Transverse colon (tissue), 4 donors: Measurements from ENCODE around the gene BRMS1.

Experiments
- EP300 ChIP-seq: sonication (generic); formaldehyde crosslinking; IDR thresholded peaks from one replicate; pipeline ENCODE4 v1.6.1; 2017; ENCODE audit warnings: antibody characterized with exemption, low read depth
- POLR2A ChIP-seq: fragments of 450-650 bp; IDR thresholded peaks from one replicate; pipeline ENCODE4 v1.6.1; 2016; ENCODE audit warnings: antibody characterized with exemption, mild to moderate bottlenecking, moderate library complexity
- POLR2AphosphoS5 ChIP-seq, 3 donors: sonication (generic); formaldehyde crosslinking; IDR thresholded peaks; one replicate each; pipeline ENCODE4 v1.6.1; 2016; ENCODE audit warnings: antibody characterized with exemption in 3 of 3
- TF ChIP-seq, protein P1 (sequence below), 5 experiments: fragments of 200-600 bp in 3 of 5; fragments of 450-650 bp in 2 of 5; sonication (generic) in 3 of 5; IDR thresholded peaks; 1 replicate in 2 of 5; 2 replicates in 3 of 5; pipeline ENCODE4 v1.5.1; 2016 to 2017; ENCODE audit warnings: antibody characterized with exemption in 5 of 5, inconsistent platforms in 3 of 5, mild to moderate bottlenecking in 2 of 5, moderate library complexity in 1 of 5

- TF ChIP-seq, protein P1, sequence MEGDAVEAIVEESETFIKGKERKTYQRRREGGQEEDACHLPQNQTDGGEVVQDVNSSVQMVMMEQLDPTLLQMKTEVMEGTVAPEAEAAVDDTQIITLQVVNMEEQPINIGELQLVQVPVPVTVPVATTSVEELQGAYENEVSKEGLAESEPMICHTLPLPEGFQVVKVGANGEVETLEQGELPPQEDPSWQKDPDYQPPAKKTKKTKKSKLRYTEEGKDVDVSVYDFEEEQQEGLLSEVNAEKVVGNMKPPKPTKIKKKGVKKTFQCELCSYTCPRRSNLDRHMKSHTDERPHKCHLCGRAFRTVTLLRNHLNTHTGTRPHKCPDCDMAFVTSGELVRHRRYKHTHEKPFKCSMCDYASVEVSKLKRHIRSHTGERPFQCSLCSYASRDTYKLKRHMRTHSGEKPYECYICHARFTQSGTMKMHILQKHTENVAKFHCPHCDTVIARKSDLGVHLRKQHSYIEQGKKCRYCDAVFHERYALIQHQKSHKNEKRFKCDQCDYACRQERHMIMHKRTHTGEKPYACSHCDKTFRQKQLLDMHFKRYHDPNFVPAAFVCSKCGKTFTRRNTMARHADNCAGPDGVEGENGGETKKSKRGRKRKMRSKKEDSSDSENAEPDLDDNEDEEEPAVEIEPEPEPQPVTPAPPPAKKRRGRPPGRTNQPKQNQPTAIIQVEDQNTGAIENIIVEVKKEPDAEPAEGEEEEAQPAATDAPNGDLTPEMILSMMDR (IDR thresholded peaks at IDR 0.05), result no peak
- TF ChIP-seq POLR2A (no peak), POLR2AphosphoS5 (IDR thresholded peaks at IDR 0.05) (no peak), EP300 (no peak)
Measured at GRCh38 chr11:66340596-66341501, 4.1 kb downstream of the BRMS1 start.
